ENCODE results near the gene ADPRHL1.

- no peak for TF ChIP-seq CTCF (IDR thresholded peaks at IDR 0.05; ENCODE audit: poor library complexity)
- TF ChIP-seq EZH2phosphoT487 (IDR thresholded peaks at IDR 0.05; ENCODE audit: low read depth, severe bottlenecking, unreplicated experiment), result no peak
Measured at GRCh38 chr13:113446488-113446854, 6.8 kb downstream of the ADPRHL1 start.
